Upper lobe of left lung (tissue), 4 donors: ENCODE data around the gene BEGAIN.

Experiments
- POLR2A ChIP-seq, 4 donors: fragments of 450-650 bp; IDR thresholded peaks; one replicate each; pipeline ENCODE4 v1.5.1; 2016 to 2017; ENCODE audit warnings: antibody characterized with exemption in 4 of 4, mild to moderate bottlenecking in 2 of 4
- TF ChIP-seq, protein P1 (sequence below), 6 experiments: fragments of 450-650 bp in 4 of 6; fragments of 200-600 bp in 2 of 6; sonication (generic) in 2 of 6; IDR thresholded peaks; one replicate each; pipeline ENCODE4 v1.5.1; 2016 to 2019; ENCODE audit warnings: antibody characterized with exemption in 6 of 6

DNA sequence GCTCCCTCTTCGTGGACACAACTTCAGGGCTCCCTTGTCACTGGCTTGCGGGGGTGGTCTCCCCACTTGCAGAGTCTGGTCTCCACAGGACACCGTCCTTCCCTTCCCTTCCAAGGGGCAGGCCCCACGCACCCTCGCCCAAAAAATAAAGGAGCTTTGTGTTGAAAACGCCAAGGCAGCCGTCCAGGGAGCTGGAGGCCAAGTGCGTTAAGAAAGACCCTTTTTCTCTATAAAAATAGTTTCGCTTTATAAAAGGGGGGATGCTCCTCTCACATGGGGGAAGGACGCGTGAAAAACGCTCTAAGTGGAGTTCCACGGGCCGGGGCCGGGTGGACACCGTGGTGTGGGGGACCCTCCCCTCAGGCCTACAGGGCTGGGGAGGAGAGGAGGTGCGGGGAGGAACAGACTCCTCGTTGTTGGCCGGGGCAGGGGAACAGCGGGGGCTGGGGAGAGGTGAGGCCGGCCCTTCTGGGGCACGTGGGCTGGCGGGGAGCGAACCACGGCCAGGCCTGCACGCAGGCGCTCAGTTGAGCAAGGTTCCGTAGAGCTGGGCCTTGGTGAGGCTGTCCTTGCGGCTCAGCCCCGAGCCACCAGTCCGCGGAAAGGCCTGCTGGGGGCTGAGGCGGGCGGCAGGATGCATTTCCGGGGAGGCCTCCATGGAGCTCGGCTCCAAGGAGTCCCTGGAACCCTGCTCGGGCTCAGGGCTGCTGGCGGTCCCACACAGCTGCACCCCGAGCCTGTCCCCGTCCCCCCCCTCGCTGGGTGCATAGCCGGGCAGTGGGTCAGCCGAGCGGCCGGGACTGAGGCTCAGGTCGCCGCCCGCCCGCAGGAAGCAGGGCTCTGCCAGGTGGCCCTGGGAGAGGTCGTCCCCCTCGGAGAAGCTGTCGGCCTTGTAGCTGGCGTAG is 49.5 kb downstream of the BEGAIN start:
- TF ChIP-seq, protein P1, sequence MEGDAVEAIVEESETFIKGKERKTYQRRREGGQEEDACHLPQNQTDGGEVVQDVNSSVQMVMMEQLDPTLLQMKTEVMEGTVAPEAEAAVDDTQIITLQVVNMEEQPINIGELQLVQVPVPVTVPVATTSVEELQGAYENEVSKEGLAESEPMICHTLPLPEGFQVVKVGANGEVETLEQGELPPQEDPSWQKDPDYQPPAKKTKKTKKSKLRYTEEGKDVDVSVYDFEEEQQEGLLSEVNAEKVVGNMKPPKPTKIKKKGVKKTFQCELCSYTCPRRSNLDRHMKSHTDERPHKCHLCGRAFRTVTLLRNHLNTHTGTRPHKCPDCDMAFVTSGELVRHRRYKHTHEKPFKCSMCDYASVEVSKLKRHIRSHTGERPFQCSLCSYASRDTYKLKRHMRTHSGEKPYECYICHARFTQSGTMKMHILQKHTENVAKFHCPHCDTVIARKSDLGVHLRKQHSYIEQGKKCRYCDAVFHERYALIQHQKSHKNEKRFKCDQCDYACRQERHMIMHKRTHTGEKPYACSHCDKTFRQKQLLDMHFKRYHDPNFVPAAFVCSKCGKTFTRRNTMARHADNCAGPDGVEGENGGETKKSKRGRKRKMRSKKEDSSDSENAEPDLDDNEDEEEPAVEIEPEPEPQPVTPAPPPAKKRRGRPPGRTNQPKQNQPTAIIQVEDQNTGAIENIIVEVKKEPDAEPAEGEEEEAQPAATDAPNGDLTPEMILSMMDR (IDR thresholded peaks at IDR 0.05): no peak
- no peak for TF ChIP-seq POLR2A (IDR thresholded peaks at IDR 0.05)
